CD14-positive monocyte (primary cell): ENCODE results near the gene LRP6. TPM values are rescaled to one million over a fixed set of nuclear protein-coding genes. Genes with fewer than 3 reads are reported as not detected.

ENCODE experiments used
- DNase-seq, 3 donors: peaks; one replicate each; pipeline ENCODE4 v3.0.0-alpha.2; 2011 to 2022
- H2AFZ ChIP-seq: 2 replicates; pipeline ENCODE4 v1.6.0; 2012; ENCODE audit warnings: mild to moderate bottlenecking, low read depth, low read length, inconsistent platforms; ENCODE audit not compliant: insufficient read depth, poor library complexity, severe bottlenecking
- H3K27ac ChIP-seq, 2 donors: 1 replicate in 1 of 2; 2 replicates in 1 of 2; pipeline ENCODE4 v1.5.1; 2012 to 2013; ENCODE audit warnings: low read length in 2 of 2, control low read depth in 1 of 2, inconsistent platforms in 1 of 2, low read depth in 1 of 2, mild to moderate bottlenecking in 1 of 2
- H3K27me3 ChIP-seq, 2 donors: one replicate each; pipeline versions ENCODE4 v1.6.0 to v1.6.1; 2011 to 2013; ENCODE audit warnings: low read length in 2 of 2; ENCODE audit not compliant: control insufficient read depth in 2 of 2, insufficient read depth in 2 of 2
- H3K36me3 ChIP-seq, 2 donors: replicated peaks in 1 of 2; 1 replicate in 1 of 2; 2 replicates in 1 of 2; pipeline versions ENCODE4 v1.5.1 to v1.6.1; 2012 to 2013; ENCODE audit warnings: low read length in 2 of 2, control low read depth in 1 of 2, inconsistent platforms in 1 of 2, mild to moderate bottlenecking in 1 of 2; ENCODE audit not compliant: insufficient read depth in 2 of 2, control insufficient read depth in 1 of 2
- H3K4me1 ChIP-seq, 2 donors: 1 replicate in 1 of 2; 2 replicates in 1 of 2; pipeline versions ENCODE4 v1.5.1 to v1.6.1; 2012 to 2013; ENCODE audit warnings: low read length in 2 of 2, control low read depth in 1 of 2, inconsistent platforms in 1 of 2, mild to moderate bottlenecking in 1 of 2, moderate library complexity in 1 of 2; ENCODE audit not compliant: insufficient read depth in 2 of 2, control insufficient read depth in 1 of 2
- H3K4me2 ChIP-seq: replicated peaks from 2 replicates; pipeline ENCODE3; 2012; ENCODE audit warnings: low read length, moderate library complexity, mild to moderate bottlenecking; ENCODE audit not compliant: poor library complexity, severe bottlenecking; ENCODE audit errors: extremely low read depth
- H3K4me3 ChIP-seq, 3 experiments: fragments of 200-600 bp in 1 of 3; sonication (generic) in 1 of 3; replicated peaks in 1 of 3; 1 replicate in 2 of 3; 2 replicates in 1 of 3; pipeline ENCODE4 v1.5.1; 2011 to 2013; ENCODE audit warnings: low read length in 3 of 3, mild to moderate bottlenecking in 3 of 3, control low read depth in 2 of 3, low read depth in 2 of 3, inconsistent platforms in 1 of 3, moderate library complexity in 1 of 3
- H3K79me2 ChIP-seq: 2 replicates; pipeline ENCODE4 v1.6.0; 2012; ENCODE audit warnings: mild to moderate bottlenecking, control low read depth, inconsistent platforms, low read length, moderate library complexity; ENCODE audit not compliant: insufficient read depth
- H3K9ac ChIP-seq: 2 replicates; pipeline ENCODE4 v1.6.0; 2017; ENCODE audit warnings: low read length, mild to moderate bottlenecking; ENCODE audit not compliant: insufficient read depth, poor library complexity, severe bottlenecking
- H3K9me3 ChIP-seq, 2 donors: replicated peaks in 1 of 2; 1 replicate in 1 of 2; 2 replicates in 1 of 2; pipeline versions ENCODE4 v1.5.1 to v1.6.1; 2012 to 2013; ENCODE audit warnings: low read length in 2 of 2, control low read depth in 1 of 2; ENCODE audit not compliant: control insufficient read depth in 1 of 2, insufficient read depth in 1 of 2
- H4K20me1 ChIP-seq: 2 replicates; pipeline ENCODE4 v1.6.0; 2012; ENCODE audit warnings: mild to moderate bottlenecking, low read length, control low read depth, moderate library complexity; ENCODE audit not compliant: insufficient read depth
- H3K27ac Mint-ChIP-seq, 7 donors: one replicate each; pipeline ENCODE4 v1.8.0; 2020; ENCODE audit warnings: mild to moderate bottlenecking in 7 of 7, mixed read lengths in 7 of 7, moderate library complexity in 6 of 7, inconsistent platforms in 2 of 7
- H3K27me3 Mint-ChIP-seq, 3 donors: one replicate each; pipeline ENCODE4 v1.8.0; 2021 to 2022; ENCODE audit warnings: low read depth in 3 of 3, mild to moderate bottlenecking in 3 of 3, mixed read lengths in 3 of 3, moderate library complexity in 3 of 3, inconsistent platforms in 1 of 3
- H3K36me3 Mint-ChIP-seq, 2 donors: one replicate each; pipeline ENCODE4 v1.8.0; 2020; ENCODE audit warnings: mixed read lengths in 2 of 2, inconsistent platforms in 1 of 2, mild to moderate bottlenecking in 1 of 2
- H3K4me1 Mint-ChIP-seq: one replicate; pipeline ENCODE4 v1.8.0; 2020; ENCODE audit warnings: mild to moderate bottlenecking, mixed read lengths
- H3K4me3 Mint-ChIP-seq, 2 donors: one replicate each; pipeline ENCODE4 v1.8.0; 2020; ENCODE audit warnings: mild to moderate bottlenecking in 2 of 2, mixed read lengths in 2 of 2, moderate library complexity in 1 of 2
- H3K9me3 Mint-ChIP-seq, 7 donors: one replicate each; pipeline ENCODE4 v1.8.0; 2020 to 2022; ENCODE audit warnings: mixed read lengths in 7 of 7, mild to moderate bottlenecking in 6 of 7, moderate library complexity in 6 of 7, inconsistent platforms in 2 of 7
- WGBS: methylation state at CpG from one replicate; pipeline ENCODE4 v1.1.5; 2013; ENCODE audit warnings: missing lambda C conversion rate; ENCODE audit not compliant: insufficient coverage; 5-methylcytosine and 5-hydroxymethylcytosine counted together
- intact Hi-C, 2 donors: fragments of 100-400 bp; cut with micrococcal nuclease; formaldehyde crosslinking; loops; one replicate each; pipeline versions ENCODE4 v1.15.0 to v1.15.1; 2023
- polyA plus RNA-seq, 3 donors: library from polyadenylated mRNA; depleted of rRNA in 1 of 3; unstranded in 2 of 3; stranded (reverse) in 1 of 3; fragments of 300-500 nt in 2 of 3; fragments of >200 nt in 1 of 3; fragmentation: Illumina TruSeq in 2 of 3; gene quantifications; 1 replicate in 2 of 3; 2 replicates in 1 of 3; pipeline ENCODE4 v1.2.3, GENCODE V29; 2012 to 2021
- TF ChIP-seq, protein P1 (sequence below): fragments of 200-600 bp; IDR thresholded peaks from one replicate; pipeline ENCODE4 v1.8.0; 2022; ENCODE audit warnings: antibody characterized with exemption, mild to moderate bottlenecking

LRP6 gene
- polyA plus RNA-seq, 3 donors, result 0.08 TPM; not detected in 2

- no peaks in the 10 kb centered on the region for H3K4me1 Mint-ChIP-seq
- Histone ChIP-seq H3K27me3 (no peaks in the 10 kb centered on the region), H3K4me3 (no peak overlapping the region), H3K4me1 (no peaks in the 10 kb centered on the region), H3K79me2 (no peaks in the 10 kb centered on the region), H3K9ac (no peak overlapping the region), H3K27ac (no peak overlapping the region), H3K9me3 (no peaks in the 10 kb centered on the region), H4K20me1 (no peaks in the 10 kb centered on the region), H2AFZ (no peak overlapping the region), H3K36me3 (no peaks in the 10 kb centered on the region), H3K4me2 (no peak overlapping the region)
- TF ChIP-seq, protein P1, sequence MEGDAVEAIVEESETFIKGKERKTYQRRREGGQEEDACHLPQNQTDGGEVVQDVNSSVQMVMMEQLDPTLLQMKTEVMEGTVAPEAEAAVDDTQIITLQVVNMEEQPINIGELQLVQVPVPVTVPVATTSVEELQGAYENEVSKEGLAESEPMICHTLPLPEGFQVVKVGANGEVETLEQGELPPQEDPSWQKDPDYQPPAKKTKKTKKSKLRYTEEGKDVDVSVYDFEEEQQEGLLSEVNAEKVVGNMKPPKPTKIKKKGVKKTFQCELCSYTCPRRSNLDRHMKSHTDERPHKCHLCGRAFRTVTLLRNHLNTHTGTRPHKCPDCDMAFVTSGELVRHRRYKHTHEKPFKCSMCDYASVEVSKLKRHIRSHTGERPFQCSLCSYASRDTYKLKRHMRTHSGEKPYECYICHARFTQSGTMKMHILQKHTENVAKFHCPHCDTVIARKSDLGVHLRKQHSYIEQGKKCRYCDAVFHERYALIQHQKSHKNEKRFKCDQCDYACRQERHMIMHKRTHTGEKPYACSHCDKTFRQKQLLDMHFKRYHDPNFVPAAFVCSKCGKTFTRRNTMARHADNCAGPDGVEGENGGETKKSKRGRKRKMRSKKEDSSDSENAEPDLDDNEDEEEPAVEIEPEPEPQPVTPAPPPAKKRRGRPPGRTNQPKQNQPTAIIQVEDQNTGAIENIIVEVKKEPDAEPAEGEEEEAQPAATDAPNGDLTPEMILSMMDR, result no peak
- no peak for DNase-seq
- H3K9me3 Mint-ChIP-seq, result peaks cover 0 to 4% (median 2%) of the 10 kb centered on the region in 7 donors
- 86% methylated on average over 2 of the region's 5 CpGs for WGBS
- peaks cover 2 to 8% (median 5%) of the 10 kb centered on the region in 3 donors for H3K27me3 Mint-ChIP-seq
- intact Hi-C loops, result no loop called here
- H3K27ac Mint-ChIP-seq, result no peak overlapping the region
- no peak overlapping the region for H3K4me3 Mint-ChIP-seq
- H3K36me3 Mint-ChIP-seq, result no peaks in the 10 kb centered on the region
These were observed 27.6 kb upstream of the LRP6 start for GRCh38 chr12:12294215-12295005.

- WGBS, result 90% methylated on average over 1 of the region's 1 CpG
- no peak overlapping the region for H3K27ac Mint-ChIP-seq
These were observed 23.4 kb upstream of the LRP6 start for GRCh38 chr12:12290206-12290605.

More at GRCh38 chr12:12290206-12290605, 23.4 kb upstream of the LRP6 start:
- Histone ChIP-seq H3K27me3 (no peaks in the 10 kb centered on the region), H3K36me3 (no peaks in the 10 kb centered on the region), H3K4me1 (no peaks in the 10 kb centered on the region), H3K79me2 (no peaks in the 10 kb centered on the region), H4K20me1 (no peaks in the 10 kb centered on the region), H3K9me3 (no peaks in the 10 kb centered on the region), H3K9ac (no peak overlapping the region), H3K4me2 (no peak overlapping the region), H2AFZ (no peak overlapping the region), H3K27ac (no peak overlapping the region), H3K4me3 (no peak overlapping the region)
- Mint-ChIP-seq H3K36me3 (no peaks in the 10 kb centered on the region), H3K27me3 (peaks cover 0 to 9% (median 6%) of the 10 kb centered on the region in 3 donors), H3K4me3 (no peak overlapping the region), H3K9me3 (peaks cover 0 to 8% (median 2%) of the 10 kb centered on the region in 7 donors), H3K4me1 (no peaks in the 10 kb centered on the region)
- intact Hi-C loops, result no loop called here
- no peak for DNase-seq
- TF ChIP-seq, protein P1, result no peak
